Psoas muscle (tissue), 8 donors: ENCODE data around the gene CCDC34. TPM values are rescaled to one million over a fixed set of nuclear protein-coding genes. Genes with fewer than 3 reads are reported as not detected.
"Not testable (repeated sequence)": the region's sequence is repeated elsewhere in the genome, so short reads cannot be mapped to it uniquely, and the experiment has no call there.

Experiments
- ATAC-seq, 4 donors: fragments of 200-7000 bp; cut with Tn5 transposase; one replicate each; pipeline ENCODE4 v1.9.1; 2020; ENCODE audit warnings: moderate library complexity in 3 of 4, mild to moderate bottlenecking in 2 of 4
- DNase-seq, 2 donors: peaks; one replicate each; pipeline ENCODE4 v3.0.0-alpha.2; 2020
- H3K27ac ChIP-seq: fragments of 200-600 bp; one replicate; pipeline ENCODE4 v1.8.0; 2022
- H3K27me3 ChIP-seq, 3 donors: fragments of 200-600 bp in 1 of 3; one replicate each; pipeline versions ENCODE4 v1.6.1 to v1.8.0; 2013 to 2022; ENCODE audit warnings: low read length in 2 of 3, mild to moderate bottlenecking in 2 of 3, moderate library complexity in 1 of 3; ENCODE audit not compliant: insufficient read depth in 3 of 3
- H3K36me3 ChIP-seq, 2 donors: fragments of 200-600 bp in 1 of 2; one replicate each; pipeline versions ENCODE4 v1.6.1 to v1.8.0; 2013 to 2022; ENCODE audit warnings: low read depth in 1 of 2, mild to moderate bottlenecking in 1 of 2, moderate library complexity in 1 of 2; ENCODE audit not compliant: insufficient read depth in 1 of 2
- H3K4me1 ChIP-seq: fragments of 200-600 bp; one replicate; pipeline ENCODE4 v1.8.0; 2022
- H3K4me3 ChIP-seq: fragments of 200-600 bp; one replicate; pipeline ENCODE4 v1.8.0; 2022; ENCODE audit warnings: mild to moderate bottlenecking
- H3K9me3 ChIP-seq: fragments of 200-600 bp; one replicate; pipeline ENCODE4 v1.8.0; 2022
- CTCF ChIP-seq: fragments of 200-600 bp; IDR thresholded peaks from one replicate; pipeline ENCODE4 v1.8.0; 2022; ENCODE audit warnings: antibody characterized with exemption
- WGBS, 3 donors: extraction: QIAGEN DNeasy Blood & Tissue Kit; methylation state at CpG; one replicate each; pipeline versions ENCODE4 v1.1.6 to v1.1.7; 2013; 5-methylcytosine and 5-hydroxymethylcytosine counted together
- intact Hi-C, 2 donors: fragments of 100-400 bp; cut with DNase I; formaldehyde crosslinking; loops; one replicate each; pipeline versions ENCODE4 v1.11.0 to v1.14.2; 2022
- polyA plus RNA-seq, 3 donors: library from polyadenylated mRNA; stranded (reverse); fragments of 200-250 nt; gene quantifications; one replicate each; pipeline ENCODE4 v1.2.3, GENCODE V29; 2013
- total RNA-seq, 4 donors: library from RNA; stranded (reverse); fragmentation: NEBNext Ultra II Directional in 2 of 4; extraction: Animal tissue kit (Norgen Biotek cat#: 25700) in 2 of 4; gene quantifications; one replicate each; pipeline versions ENCODE4 v1.2.1 to v1.2.4, GENCODE V29; 2021 to 2023
- donor health status: healthy with polysubstance abuse.
- donor health status: DM: no; HTN: no; CAD: no; lungs with moderate emphysema.
- donor health status: Bipolar disorder and iron deficiency.
- donor health status: healthy.
- donor health status: DM: yes; HTN: yes; CAD: no.
- donor health status: DM: no; HTN: no; CAD: no.
- donor health status: DM: no; HTN: no; CAD: no.
- donor health status: DM: yes; HTN: yes; CAD: no.

CCDC34 gene
- total and polyA plus RNA-seq, 7 donors: 1.9 to 7.6 (median 3.4) TPM

GRCh38 chr11:27348340-27348873, 14.6 kb downstream of the CCDC34 start:
- no peak overlapping the region for H3K27ac ChIP-seq
- ATAC-seq: no peak
- no peaks in the 10 kb centered on the region for H3K27me3 ChIP-seq
- WGBS, 3 donors: 30 to 37% (median 35%) methylated on average over 3 of the region's 3 CpGs
- no peaks in the 10 kb centered on the region for H3K9me3 ChIP-seq
- H3K4me1 ChIP-seq: no peaks in the 10 kb centered on the region
- H3K36me3 ChIP-seq: peaks cover 0 to 2% of the 10 kb centered on the region in 2 donors
- intact Hi-C loops: no loop called here
- no peak for TF ChIP-seq CTCF
- no peak for DNase-seq
- H3K4me3 ChIP-seq: no peak overlapping the region

DNA sequence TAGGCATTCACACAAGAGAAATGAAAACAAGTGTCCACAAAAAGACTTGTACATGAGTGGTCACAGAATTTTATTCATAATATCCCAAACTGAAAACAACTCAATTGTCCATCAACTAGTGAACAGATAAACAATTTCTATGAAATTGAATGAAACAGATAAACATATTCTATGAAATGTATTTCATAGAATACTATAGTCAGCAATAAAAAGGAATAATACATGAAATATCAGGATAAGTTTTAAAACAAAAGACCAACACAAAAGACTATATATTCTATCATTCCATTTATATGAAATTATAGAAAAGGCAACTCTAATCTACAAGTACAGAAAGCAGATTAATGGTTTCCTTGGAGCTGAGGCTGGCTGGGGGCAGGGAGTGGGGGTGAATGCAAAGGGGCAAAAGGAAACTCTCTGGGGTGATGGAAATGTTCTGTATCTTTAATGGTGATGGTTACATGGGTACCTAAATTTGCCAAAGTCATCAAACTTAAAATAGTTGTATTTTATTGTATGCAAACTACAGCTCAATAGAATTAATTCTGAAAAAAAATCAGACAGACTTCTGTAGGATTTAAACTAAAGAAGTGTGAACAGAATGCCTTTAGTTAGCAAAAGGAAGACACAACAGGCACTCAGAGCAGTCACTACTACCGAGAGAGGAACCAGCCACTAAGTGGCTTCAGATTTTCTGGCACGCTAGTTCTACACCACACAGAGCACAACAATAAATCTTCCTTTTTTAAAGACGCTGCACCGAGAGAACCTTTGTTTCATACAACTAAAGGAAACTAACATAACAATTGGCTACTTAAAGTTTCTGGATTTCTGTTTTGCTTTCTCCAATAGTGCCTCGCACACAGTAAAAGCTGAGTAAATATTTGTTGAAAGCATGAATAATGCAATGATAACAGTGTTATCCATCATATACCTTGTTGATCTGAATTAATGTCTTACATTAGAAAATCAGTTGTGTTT, 15.4 kb downstream of the CCDC34 start:
- Histone ChIP-seq H3K27ac (no peak overlapping the region), H3K9me3 (no peaks in the 10 kb centered on the region), H3K4me3 (no peak overlapping the region), H3K36me3 (peaks cover 0 to 2% of the 10 kb centered on the region in 2 donors), H3K27me3 (no peaks in the 10 kb centered on the region), H3K4me1 (no peaks in the 10 kb centered on the region)
- intact Hi-C loops: no loop called here
- WGBS, 3 donors: 37 to 45% (median 41%) methylated on average over 5 of the region's 5 CpGs
- ATAC-seq (no peak), DNase-seq (no peak)
- TF ChIP-seq CTCF: no peak

DNA sequence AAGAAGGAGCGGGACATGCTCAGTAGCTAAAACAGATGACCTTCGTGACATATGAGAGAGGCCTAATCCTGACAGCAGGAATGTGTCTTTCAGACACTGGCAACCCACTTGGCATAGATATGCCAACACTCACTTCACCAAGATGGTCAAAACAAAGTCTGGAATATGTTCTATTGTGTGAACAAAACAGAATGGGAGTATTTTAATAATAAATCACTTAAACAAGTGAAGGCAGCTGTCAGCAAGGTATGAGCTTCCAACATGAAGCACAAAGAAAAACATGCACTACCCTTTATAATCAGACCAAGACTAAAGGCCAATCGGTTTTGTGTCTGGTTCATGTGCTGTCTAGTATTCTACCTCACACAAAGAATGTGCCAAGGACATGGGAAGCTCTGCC, 23.1 kb downstream of the CCDC34 start:
- WGBS, 3 donors: 39 to 65% (median 63%) methylated on average over 3 of the region's 3 CpGs
- DNase-seq (no peak), ATAC-seq (no peak)
- H3K36me3 ChIP-seq: no peaks in the 10 kb centered on the region
- no peaks in the 10 kb centered on the region for H3K4me1 ChIP-seq
- no peak for TF ChIP-seq CTCF
- H3K9me3 ChIP-seq: no peaks in the 10 kb centered on the region
- intact Hi-C loops: no loop called here
- H3K27me3 ChIP-seq: no peaks in the 10 kb centered on the region
- H3K27ac ChIP-seq: no peak overlapping the region
- H3K4me3 ChIP-seq: no peak overlapping the region

- ATAC-seq, H3K4me1 ChIP-seq, H3K4me3 ChIP-seq, H3K27ac ChIP-seq, DNase-seq, intact Hi-C loops, H3K36me3 ChIP-seq, H3K27me3 ChIP-seq, H3K9me3 ChIP-seq: not testable (repeated sequence)
- WGBS, 3 donors: 98 to 100% (median 98%) methylated on average over 4 of the region's 4 CpGs
Observed at GRCh38 chr11:27334764-27335163, 28.3 kb downstream of the CCDC34 start.

GRCh38 chr11:27331981-27332380, 31.0 kb downstream of the CCDC34 start:
- intact Hi-C loops: no loop called here
- ATAC-seq (no peak), DNase-seq (no peak)
- Histone ChIP-seq H3K27me3 (no peaks in the 10 kb centered on the region), H3K4me1 (no peaks in the 10 kb centered on the region), H3K4me3 (no peak overlapping the region), H3K27ac (no peak overlapping the region), H3K9me3 (no peaks in the 10 kb centered on the region), H3K36me3 (no peaks in the 10 kb centered on the region)
- no peak for TF ChIP-seq CTCF
- WGBS, 3 donors: 52 to 61% (median 60%) methylated on average over 2 of the region's 2 CpGs
